T-cell (primary cell): ENCODE data around the gene C5orf58. TPM values are rescaled to one million over a fixed set of nuclear protein-coding genes. Genes with fewer than 3 reads are reported as not detected.

Experiments
- ATAC-seq, 4 experiments: fragments of 200-7000 bp in 3 of 4; fragments of 150-1000 bp in 1 of 4; cut with Tn5 transposase; replicated peaks in 1 of 4; 1 replicate in 3 of 4; 2 replicates in 1 of 4; pipeline ENCODE4 v1.10.0; 2021; ENCODE audit warnings: moderate library complexity in 3 of 4, mild to moderate bottlenecking in 2 of 4, moderate number of reproducible peaks in 1 of 4
- CTCF ChIA-PET, 2 donors: fragments of 300-600 bp; sonication (Branson Sonifier 250); formaldehyde crosslinking; loops; one replicate each; lab custom pipeline; 2022; ENCODE audit warnings: antibody characterized with exemption in 2 of 2; lab: Charles Lee
- POLR2A ChIA-PET, 2 donors: fragments of 300-600 bp; sonication (Branson Sonifier 250); formaldehyde crosslinking; loops; one replicate each; lab custom pipeline; 2022; ENCODE audit warnings: antibody characterized with exemption in 2 of 2; lab: Charles Lee
- DNase-seq, 35 experiments: peaks; one replicate each; pipeline versions ENCODE4 v3.0.0 to v3.0.0-alpha.2; 2013 to 2023
- H3K27ac ChIP-seq: one replicate; pipeline ENCODE4 v1.5.1; 2013; ENCODE audit warnings: low read length
- H3K27me3 ChIP-seq, 2 experiments: replicated peaks in 1 of 2; 1 replicate in 1 of 2; 2 replicates in 1 of 2; pipeline versions ENCODE4 v1.6.1 to v1.7.0; 2013; ENCODE audit warnings: low read length in 1 of 2, mixed read lengths in 1 of 2; ENCODE audit not compliant: control insufficient read depth in 2 of 2, insufficient read depth in 2 of 2; ENCODE audit errors: extremely low read depth in 1 of 2
- H3K36me3 ChIP-seq, 2 donors: 1 replicate in 1 of 2; 2 replicates in 1 of 2; pipeline versions ENCODE4 v1.6.1 to v1.7.0; 2013; ENCODE audit warnings: low read length in 1 of 2; ENCODE audit not compliant: control insufficient read depth in 2 of 2, insufficient read depth in 1 of 2; ENCODE audit errors: extremely low read depth in 1 of 2
- H3K4me1 ChIP-seq, 2 experiments: 1 replicate in 1 of 2; 2 replicates in 1 of 2; pipeline versions ENCODE4 v1.6.1 to v1.7.0; 2013; ENCODE audit warnings: low read length in 2 of 2, mixed read lengths in 1 of 2; ENCODE audit not compliant: insufficient read depth in 2 of 2, control insufficient read depth in 1 of 2; ENCODE audit errors: extremely low read depth in 1 of 2
- H3K4me3 ChIP-seq, 2 donors: 1 replicate in 1 of 2; 2 replicates in 1 of 2; pipeline versions ENCODE4 v1.5.1 to v1.7.0; 2013; ENCODE audit warnings: mild to moderate bottlenecking in 2 of 2, low read length in 1 of 2, moderate library complexity in 1 of 2; ENCODE audit not compliant: control insufficient read depth in 1 of 2; ENCODE audit errors: extremely low read depth in 1 of 2
- H3K9me3 ChIP-seq: 2 replicates; pipeline ENCODE4 v1.7.0; 2013
- H3K27ac Mint-ChIP-seq, 2 donors: one replicate each; pipeline ENCODE4 v1.8.0; 2020 to 2021; ENCODE audit warnings: mild to moderate bottlenecking in 2 of 2, mixed read lengths in 2 of 2
- H3K27me3 Mint-ChIP-seq, 2 donors: one replicate each; pipeline ENCODE4 v1.8.0; 2021 to 2022; ENCODE audit warnings: mixed read lengths in 2 of 2
- H3K36me3 Mint-ChIP-seq: one replicate; pipeline ENCODE4 v1.8.0; 2021; ENCODE audit warnings: mixed read lengths
- H3K4me1 Mint-ChIP-seq, 3 donors: one replicate each; pipeline ENCODE4 v1.8.0; 2020 to 2022; ENCODE audit warnings: mixed read lengths in 3 of 3, mild to moderate bottlenecking in 1 of 3
- H3K4me3 Mint-ChIP-seq, 3 donors: one replicate each; pipeline ENCODE4 v1.8.0; 2020 to 2022; ENCODE audit warnings: mild to moderate bottlenecking in 3 of 3, mixed read lengths in 3 of 3, moderate library complexity in 3 of 3
- H3K9me3 Mint-ChIP-seq, 3 donors: one replicate each; pipeline ENCODE4 v1.8.0; 2020 to 2022; ENCODE audit warnings: mixed read lengths in 3 of 3
- WGBS: methylation state at CpG from one replicate; pipeline ENCODE4 v1.1.5; 2013; ENCODE audit warnings: missing lambda C conversion rate; ENCODE audit not compliant: insufficient coverage; 5-methylcytosine and 5-hydroxymethylcytosine counted together
- total RNA-seq, 35 experiments: library from RNA in 6 of 35; stranded (reverse) in 6 of 35; fragments of 120-200 nt in 1 of 35; gene quantifications; one replicate each; pipeline versions ENCODE4 v1.2.1 to v1.2.4 and lab custom pipeline; 2013 to 2026

C5orf58 gene
- total RNA-seq, 5 donors from 2014 or later (not counting 1 experiment from before 2014, with no cell fraction given): not detected

- Histone ChIP-seq H3K27me3 (no peaks in the 10 kb centered on the region), H3K4me3 (no peak overlapping the region), H3K27ac (no peak overlapping the region), H3K9me3 (no peaks in the 10 kb centered on the region), H3K36me3 (peaks cover 21 to 99% of the 10 kb centered on the region in 2 donors), H3K4me1 (peaks cover 18 to 43% of the 10 kb centered on the region in 2 experiments)
- ChIA-PET CTCF (interaction anchor here (0.6 to 1.0 kb wide), 2 partner anchors 9 to 18 kb away, joined by 3 read pairs; no protein-coding TSS in a partner anchor), POLR2A (no interaction called here)
- Mint-ChIP-seq H3K27me3 (no peaks in the 10 kb centered on the region), H3K9me3 (no peaks in the 10 kb centered on the region), H3K27ac (peak overlapping the region; percentile 71 to 85), H3K4me1 (peaks cover 79 to 84% (median 82%) of the 10 kb centered on the region in 3 donors), H3K4me3 (no peak overlapping the region), H3K36me3 (peaks cover 87% of the 10 kb centered on the region)
- no CpG with 5 or more reads among the region's 1 CpG for WGBS
- DNase-seq (no peak), ATAC-seq (no peak)
These were observed 23.8 kb downstream of the C5orf58 start for GRCh38 chr5:170256571-170256970.

- Histone ChIP-seq H3K4me1 (peaks cover 26 to 51% of the 10 kb centered on the region in 2 experiments), H3K4me3 (no peak overlapping the region), H3K27ac (peak overlapping the region; percentile 29), H3K27me3 (no peaks in the 10 kb centered on the region), H3K36me3 (peaks cover 23 to 97% of the 10 kb centered on the region in 2 donors), H3K9me3 (no peaks in the 10 kb centered on the region)
- no peak for ATAC-seq
- ChIA-PET POLR2A (no interaction called here), CTCF (interaction anchor here in 1 of 2 donors (1.0 kb wide), 1 partner anchor 8 kb away, joined by 3 read pairs; no protein-coding TSS in a partner anchor)
- no peak for DNase-seq
- Mint-ChIP-seq H3K27ac (peak overlapping the region; percentile 71 to 85), H3K27me3 (no peaks in the 10 kb centered on the region), H3K4me1 (peaks cover 86 to 90% (median 87%) of the 10 kb centered on the region in 3 donors), H3K4me3 (no peak overlapping the region), H3K36me3 (peaks cover 87% of the 10 kb centered on the region), H3K9me3 (no peaks in the 10 kb centered on the region)
- 100% methylated on average over 1 of the region's 4 CpGs for WGBS
These were observed 24.6 kb downstream of the C5orf58 start for GRCh38 chr5:170257370-170257769.

DNA sequence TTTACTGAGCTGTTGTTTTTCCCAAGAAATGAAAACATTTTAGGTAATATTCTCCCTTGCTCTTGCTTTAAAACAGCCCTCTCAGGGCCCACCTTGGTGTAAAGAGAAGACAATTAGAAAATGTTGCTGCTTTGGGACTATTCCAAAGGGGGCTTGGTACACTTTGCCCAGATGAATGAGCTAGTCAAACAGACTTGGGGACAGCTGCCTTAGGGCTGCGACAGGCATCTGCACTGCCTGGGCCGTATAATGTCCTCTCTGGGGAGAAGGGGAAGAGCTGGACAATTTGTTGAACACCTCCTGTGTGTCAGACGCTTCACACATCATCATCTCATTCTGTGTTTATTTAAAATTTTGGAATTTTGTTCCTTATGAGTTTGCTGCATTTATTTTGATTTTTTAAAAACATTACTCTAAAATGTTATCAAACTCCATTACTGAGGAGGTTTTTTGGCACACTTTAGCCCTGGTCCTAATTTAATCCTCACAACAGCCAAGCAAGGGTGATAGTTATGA lies 28.8 kb downstream of the C5orf58 start:
- Histone ChIP-seq H3K27ac (peak overlapping the region; percentile 73), H3K4me3 (no peak overlapping the region), H3K27me3 (no peaks in the 10 kb centered on the region), H3K4me1 (peaks cover 59 to 66% of the 10 kb centered on the region in 2 experiments), H3K36me3 (peaks cover 24 to 96% of the 10 kb centered on the region in 2 donors), H3K9me3 (no peaks in the 10 kb centered on the region)
- no peaks in the 10 kb centered on the region for H3K27me3 Mint-ChIP-seq
- H3K9me3 Mint-ChIP-seq: no peaks in the 10 kb centered on the region
- H3K36me3 Mint-ChIP-seq: peaks cover 87% of the 10 kb centered on the region
- peak overlapping the region; percentile 37 to 64 (median 62) for H3K4me3 Mint-ChIP-seq
- DNase-seq (no peak), ATAC-seq (no peak)
- WGBS: no CpG with 5 or more reads among the region's 3 CpGs
- CTCF ChIA-PET: interaction anchor here (0.6 to 2.3 kb wide), 18 partner anchors 9 to 81 kb away, joined by 3 to 14 read pairs (median 4); no protein-coding TSS in a partner anchor
- POLR2A ChIA-PET: interaction anchor here (0.6 to 1.9 kb wide), 9 partner anchors 9 to 127 kb away, joined by 3 to 6 read pairs (median 3); no protein-coding TSS in a partner anchor
- peaks cover 90 to 93% (median 93%) of the 10 kb centered on the region in 3 donors for H3K4me1 Mint-ChIP-seq
- H3K27ac Mint-ChIP-seq: peak overlapping the region; percentile 96 to 97

DNA sequence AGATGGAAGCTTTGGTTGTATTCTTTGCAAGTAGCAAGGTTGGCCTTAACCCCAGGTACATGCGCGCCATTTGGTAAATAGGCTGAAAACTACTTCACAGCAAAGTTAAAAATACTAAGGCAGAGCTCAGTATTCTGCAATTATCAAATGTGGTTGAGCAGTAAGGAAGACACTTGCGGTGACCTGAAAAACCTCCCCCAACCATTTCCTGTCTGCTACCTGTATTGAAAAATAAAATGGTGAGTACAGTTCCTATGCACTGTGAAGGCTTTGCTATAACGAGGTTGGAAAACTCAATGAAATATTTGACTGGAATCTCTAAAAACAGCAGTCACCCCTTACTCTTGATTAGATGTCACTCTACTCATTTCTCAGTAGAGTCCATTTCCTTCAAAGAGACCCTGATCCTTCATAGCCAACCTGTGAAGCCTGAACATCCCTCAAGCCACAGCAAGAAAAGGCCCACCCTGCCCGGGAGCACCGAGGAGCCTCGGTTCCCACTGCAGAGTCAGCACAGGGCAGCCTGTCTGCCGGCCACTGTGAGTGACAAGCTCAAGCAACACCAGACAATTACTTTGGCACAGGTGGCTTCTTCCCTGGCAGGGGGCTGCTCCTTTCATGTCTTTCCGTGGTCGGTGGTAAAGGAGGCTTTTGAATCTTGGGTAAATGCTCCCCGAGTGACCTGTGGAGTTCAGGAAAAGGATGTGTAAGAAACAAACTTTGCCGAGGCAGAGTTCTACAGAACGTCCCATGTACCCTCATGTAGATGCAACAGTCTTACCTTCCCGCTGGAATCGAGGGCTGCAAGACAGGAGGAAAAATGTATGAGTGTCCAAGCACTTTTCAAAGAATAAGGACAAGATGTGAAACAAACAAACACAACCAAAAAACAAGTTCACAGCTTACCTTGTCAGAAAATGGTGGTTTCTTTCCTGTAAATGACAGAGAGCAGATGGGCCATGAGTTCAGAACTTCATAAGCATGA lies 29.6 kb downstream of the C5orf58 start:
- ATAC-seq (peak; percentile 84 to 90 (median 86)), DNase-seq (peak in 33 of 35 experiments; percentile 29 to 81 (median 57))
- no peaks in the 10 kb centered on the region for H3K9me3 Mint-ChIP-seq
- peak overlapping the region; percentile 37 to 64 (median 62) for H3K4me3 Mint-ChIP-seq
- peaks cover 86% of the 10 kb centered on the region for H3K36me3 Mint-ChIP-seq
- Histone ChIP-seq H3K4me1 (peaks cover 66 to 67% of the 10 kb centered on the region in 2 experiments), H3K9me3 (no peaks in the 10 kb centered on the region), H3K4me3 (peak overlapping the region in 1 of 2 donors; percentile 18), H3K36me3 (peaks cover 20 to 96% of the 10 kb centered on the region in 2 donors), H3K27me3 (no peaks in the 10 kb centered on the region), H3K27ac (peak overlapping the region; percentile 73)
- H3K27ac Mint-ChIP-seq: peak overlapping the region; percentile 96 to 97
- H3K4me1 Mint-ChIP-seq: peaks cover 90 to 94% (median 93%) of the 10 kb centered on the region in 3 donors
- no peaks in the 10 kb centered on the region for H3K27me3 Mint-ChIP-seq
- ChIA-PET CTCF (interaction anchor here (0.6 to 2.3 kb wide), 19 partner anchors 9 to 681 kb away, joined by 3 to 14 read pairs (median 4); no protein-coding TSS in a partner anchor), POLR2A (interaction anchor here (0.6 to 1.9 kb wide), 11 partner anchors 10 to 126 kb away, joined by 3 to 6 read pairs (median 3); no protein-coding TSS in a partner anchor)
- 0% methylated on average over 5 of the region's 15 CpGs for WGBS

GRCh38 chr5:170263906-170264305 lies 31.1 kb downstream of the C5orf58 start:
- ChIA-PET POLR2A (no interaction called here), CTCF (no interaction called here)
- DNase-seq: no peak
- H3K27ac Mint-ChIP-seq: peak overlapping the region; percentile 96 to 97
- H3K27me3 Mint-ChIP-seq: no peaks in the 10 kb centered on the region
- Histone ChIP-seq H3K9me3 (no peaks in the 10 kb centered on the region), H3K27ac (peak overlapping the region; percentile 15), H3K4me3 (no peak overlapping the region), H3K27me3 (no peaks in the 10 kb centered on the region), H3K4me1 (peaks cover 77 to 81% of the 10 kb centered on the region in 2 experiments), H3K36me3 (peaks cover 13 to 96% of the 10 kb centered on the region in 2 donors)
- no peaks in the 10 kb centered on the region for H3K9me3 Mint-ChIP-seq
- peaks cover 83% of the 10 kb centered on the region for H3K36me3 Mint-ChIP-seq
- no CpG with 5 or more reads among the region's 4 CpGs for WGBS
- ATAC-seq: no peak
- H3K4me3 Mint-ChIP-seq: peak overlapping the region in 1 of 3 donors; percentile 64
- H3K4me1 Mint-ChIP-seq: peaks cover 90 to 98% (median 97%) of the 10 kb centered on the region in 3 donors
